ENCODE data around the gene VWC2.

DNA sequence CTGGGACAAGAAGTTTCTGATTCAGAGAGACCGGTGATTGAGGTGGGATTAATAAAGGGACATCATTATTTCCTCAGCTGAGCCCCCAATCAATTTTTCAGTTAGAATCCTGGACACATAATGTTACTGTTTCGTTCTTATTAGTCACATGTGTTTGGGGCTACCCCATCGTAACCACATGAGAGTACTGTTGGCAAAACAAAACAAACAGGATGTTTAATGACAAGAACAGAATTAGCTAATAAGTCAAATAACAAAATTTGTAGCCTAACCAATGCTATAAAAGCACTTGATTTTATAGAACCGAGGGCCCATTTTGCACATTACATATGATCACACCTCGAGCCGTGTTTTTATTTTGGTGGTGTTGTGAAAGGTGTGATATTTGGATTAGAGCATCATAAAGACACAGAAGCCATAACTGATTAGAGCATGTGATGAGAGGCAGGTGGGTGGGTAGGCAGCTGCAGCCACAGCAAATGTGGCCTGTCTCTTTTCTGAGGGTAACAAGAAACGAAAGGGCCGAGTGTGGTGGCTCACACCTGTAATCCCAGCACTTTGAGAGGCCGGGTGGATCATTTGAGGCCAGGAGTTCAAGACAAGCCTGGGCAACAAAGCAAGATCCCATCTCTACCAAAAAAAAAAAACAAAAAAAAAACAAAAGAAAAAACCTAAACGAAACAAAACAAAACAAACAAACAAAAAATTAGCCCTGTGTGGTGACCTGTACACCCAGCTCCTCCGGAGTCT lies 1.8 kb upstream of the VWC2 start:
- TF ChIP-seq, protein P1, sequence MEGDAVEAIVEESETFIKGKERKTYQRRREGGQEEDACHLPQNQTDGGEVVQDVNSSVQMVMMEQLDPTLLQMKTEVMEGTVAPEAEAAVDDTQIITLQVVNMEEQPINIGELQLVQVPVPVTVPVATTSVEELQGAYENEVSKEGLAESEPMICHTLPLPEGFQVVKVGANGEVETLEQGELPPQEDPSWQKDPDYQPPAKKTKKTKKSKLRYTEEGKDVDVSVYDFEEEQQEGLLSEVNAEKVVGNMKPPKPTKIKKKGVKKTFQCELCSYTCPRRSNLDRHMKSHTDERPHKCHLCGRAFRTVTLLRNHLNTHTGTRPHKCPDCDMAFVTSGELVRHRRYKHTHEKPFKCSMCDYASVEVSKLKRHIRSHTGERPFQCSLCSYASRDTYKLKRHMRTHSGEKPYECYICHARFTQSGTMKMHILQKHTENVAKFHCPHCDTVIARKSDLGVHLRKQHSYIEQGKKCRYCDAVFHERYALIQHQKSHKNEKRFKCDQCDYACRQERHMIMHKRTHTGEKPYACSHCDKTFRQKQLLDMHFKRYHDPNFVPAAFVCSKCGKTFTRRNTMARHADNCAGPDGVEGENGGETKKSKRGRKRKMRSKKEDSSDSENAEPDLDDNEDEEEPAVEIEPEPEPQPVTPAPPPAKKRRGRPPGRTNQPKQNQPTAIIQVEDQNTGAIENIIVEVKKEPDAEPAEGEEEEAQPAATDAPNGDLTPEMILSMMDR (conservative IDR thresholded peaks at IDR 0.05; ENCODE audit: low read length), result no peak
- no peak for TF ChIP-seq EZH2phosphoT487 (IDR thresholded peaks at IDR 0.05; ENCODE audit: borderline replicate concordance, low read depth, low read length)
